Measurements from ENCODE around the gene FBXL17.

GRCh38 chr5:108238461-108238860, 143.4 kb downstream of the FBXL17 start:
- TF ChIP-seq EZH2 (IDR thresholded peaks at IDR 0.05; ENCODE audit: insufficient read depth, poor library complexity, severe bottlenecking) = no peak
- TF ChIP-seq EZH2phosphoT487 (IDR thresholded peaks at IDR 0.05; ENCODE audit: insufficient read depth, low read depth) = no peak

Data from GM23248 (cell line).